Measurements from ENCODE around the gene WFDC12.

The WFDC12 gene

DNA sequence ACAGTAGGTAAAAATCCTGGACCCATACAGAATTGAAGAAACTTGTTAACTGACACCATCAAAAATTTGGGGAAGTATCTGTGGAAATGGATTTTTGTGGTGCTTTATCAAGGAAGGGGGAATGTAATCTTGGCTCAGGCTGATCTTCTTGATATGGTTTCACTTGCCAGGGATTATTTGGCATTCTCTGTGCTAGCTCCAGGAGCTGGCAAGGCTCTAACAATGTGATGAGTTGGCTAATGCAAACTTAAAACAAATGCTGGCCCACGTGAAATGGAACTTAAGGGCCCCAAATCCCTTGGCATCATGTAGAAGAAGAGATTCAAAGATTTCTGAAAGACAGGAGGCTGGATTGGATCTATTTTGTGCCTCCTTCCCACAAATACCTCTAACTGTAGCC, 36.5 kb downstream of the WFDC12 start:
- DNase-seq, result no peak

DNA sequence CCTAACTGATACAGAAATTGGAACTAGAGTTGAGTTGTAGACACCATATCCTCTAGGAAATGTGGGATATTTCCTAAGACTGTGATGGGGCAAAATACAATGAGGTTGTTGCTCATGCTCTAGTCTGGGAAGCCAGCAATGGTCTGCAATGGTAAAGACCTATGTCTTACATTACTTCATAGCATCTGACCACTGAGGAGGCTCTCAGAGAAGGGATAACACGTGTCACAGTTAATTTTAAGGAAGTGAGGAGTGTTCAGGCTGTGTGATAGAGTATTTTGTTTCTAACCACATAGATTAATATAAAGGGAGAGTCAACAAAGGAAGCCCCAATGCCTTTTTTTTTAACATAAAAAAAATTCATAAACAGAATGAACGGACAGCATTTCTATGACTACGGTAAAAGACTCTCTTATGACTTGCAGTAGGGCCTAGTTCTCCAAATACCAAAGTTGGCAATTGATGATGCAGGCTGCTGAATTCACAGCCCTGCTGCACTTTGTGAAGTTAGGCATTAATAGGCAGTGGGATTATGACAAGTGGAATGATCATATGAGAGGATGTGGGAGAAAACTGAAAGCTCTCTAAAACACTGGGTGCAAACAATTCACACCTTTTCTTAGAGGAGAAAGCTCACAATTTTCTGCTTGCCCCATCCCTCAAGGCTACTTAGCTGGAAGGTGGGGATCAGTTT, 37.0 kb downstream of the WFDC12 start:
- no peak for DNase-seq

DNA sequence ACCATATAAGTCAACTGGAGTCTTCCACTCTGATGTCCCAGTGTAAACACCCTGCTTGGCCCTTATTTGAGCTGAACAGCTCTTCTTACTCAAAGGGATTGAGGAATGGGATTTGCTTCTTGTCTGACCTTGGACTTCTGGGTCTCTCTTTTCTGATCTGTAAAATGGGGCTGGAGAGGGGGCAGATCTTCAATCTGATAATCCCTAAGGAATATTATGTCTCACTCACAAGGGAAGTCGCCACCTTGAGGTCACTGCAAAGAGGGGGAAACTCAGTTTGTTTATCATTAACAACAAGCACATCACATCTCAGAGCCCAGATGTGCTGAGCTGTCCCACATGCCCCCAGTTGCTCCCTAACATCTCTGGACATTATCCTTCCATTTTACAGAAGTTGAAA, 38.4 kb downstream of the WFDC12 start:
- no peak for DNase-seq

DNA sequence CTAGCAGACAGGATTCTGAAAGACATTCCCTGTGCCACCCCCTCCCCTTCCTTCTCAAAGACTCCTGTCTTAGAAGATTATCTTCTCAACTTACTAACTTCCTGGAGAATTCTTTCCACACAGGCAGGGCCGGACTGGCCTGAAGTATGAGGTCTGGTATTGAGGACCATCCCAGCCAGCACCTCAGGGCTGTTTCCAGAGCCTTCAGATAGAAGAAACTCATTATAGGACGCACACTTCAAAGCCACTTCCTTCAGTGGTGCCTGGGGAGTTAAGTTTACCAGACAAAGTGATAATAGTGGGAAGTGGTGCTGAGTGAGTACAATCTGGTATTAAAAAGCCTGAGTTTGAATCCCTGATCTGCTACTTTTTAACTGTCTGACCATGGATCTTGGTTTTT, 39.0 kb downstream of the WFDC12 start:
- no peak for DNase-seq

DNA sequence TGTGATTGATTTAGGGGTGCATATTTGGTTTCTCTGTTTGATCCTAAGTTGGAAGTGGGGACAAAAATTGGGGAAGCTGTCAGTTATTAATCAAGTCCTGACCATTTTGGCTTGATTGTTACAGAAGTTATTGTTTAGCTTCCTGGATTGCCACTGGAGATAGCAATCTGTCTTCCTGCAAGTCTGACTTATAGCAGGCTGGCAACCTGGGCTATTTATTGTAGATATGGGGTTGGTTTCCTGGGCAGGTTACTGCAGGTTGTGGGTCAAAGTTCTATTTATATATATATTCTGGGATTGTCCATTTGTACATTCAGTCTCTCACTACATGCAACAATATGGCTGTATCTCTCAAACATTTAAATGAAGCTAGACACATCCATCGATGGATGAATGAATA, 41.1 kb downstream of the WFDC12 start:
- no peak for DNase-seq

DNA sequence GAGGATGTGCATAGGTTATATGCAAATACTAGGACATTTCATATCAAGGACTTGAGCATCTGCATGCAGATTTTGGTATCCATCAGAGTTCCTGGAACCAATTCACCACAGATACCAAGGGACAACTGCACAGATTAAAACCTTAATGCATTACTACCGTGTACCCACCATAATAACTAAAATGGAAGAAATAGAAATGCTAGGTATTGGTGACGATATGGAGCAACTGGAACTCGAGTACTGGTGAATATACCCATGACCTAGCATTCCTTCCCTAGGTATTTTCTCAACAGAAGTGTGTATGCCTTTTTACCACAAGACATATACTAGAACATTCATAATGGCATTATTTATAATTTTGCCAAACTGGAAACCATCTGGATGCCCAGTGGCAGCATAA, 41.8 kb downstream of the WFDC12 start:
- no peak for DNase-seq

DNA sequence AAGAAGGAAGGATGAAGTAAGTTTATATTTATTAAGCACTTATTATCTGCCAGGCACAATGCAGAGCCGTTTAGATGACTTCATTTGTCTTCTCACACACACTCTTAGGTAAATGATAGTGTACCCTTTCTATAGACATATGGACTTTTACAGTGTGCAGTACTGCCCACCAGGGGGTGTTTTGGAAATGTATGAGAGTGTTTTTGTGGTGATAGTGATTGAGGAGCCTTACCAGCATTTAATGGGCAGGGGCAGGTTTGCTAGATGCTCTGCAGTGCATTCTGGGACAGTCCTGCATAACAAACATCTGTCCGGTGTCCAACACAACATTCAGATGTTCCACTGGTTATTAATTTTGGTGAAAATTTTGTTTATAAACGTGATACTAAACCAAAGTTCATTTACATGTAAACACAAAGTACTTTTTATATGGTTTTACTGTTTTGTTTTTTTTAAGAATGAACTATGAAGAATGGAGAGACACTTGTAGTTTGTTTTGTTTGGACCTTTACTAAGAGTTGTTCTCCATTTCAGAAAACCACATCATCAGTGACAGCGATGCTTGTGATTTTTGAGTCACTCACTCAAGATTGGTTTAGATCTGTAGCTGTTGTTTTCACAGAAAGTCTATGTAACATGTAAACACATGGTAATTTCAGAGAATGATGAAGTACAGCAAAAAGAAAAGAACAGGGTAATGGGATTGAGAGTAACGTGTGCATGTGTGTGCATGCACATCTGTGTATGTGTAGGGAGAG, 43.2 kb downstream of the WFDC12 start:
- no peak for DNase-seq

DNA sequence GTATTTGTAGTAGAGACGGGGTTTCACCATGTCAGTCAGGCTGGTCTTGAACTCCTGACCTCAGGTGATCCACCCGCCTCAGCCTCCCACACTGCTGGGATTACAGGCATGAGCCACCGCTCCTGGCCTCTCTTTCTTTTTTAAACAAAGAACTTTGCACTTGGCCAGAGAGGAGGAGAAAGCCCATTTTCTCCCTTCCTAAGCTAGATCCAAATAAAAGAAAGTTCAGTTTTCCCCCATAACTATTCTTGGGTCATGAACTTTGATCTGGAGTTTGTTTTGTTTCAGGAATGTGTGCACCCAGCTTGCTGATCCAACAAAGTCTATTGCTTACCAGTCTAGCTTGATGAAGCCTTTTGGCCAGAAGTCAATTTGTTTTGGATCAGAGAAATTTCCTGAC, 46.7 kb downstream of the WFDC12 start:
- DNase-seq, result no peak

Data from NCI-H1694 (cell line).